Stimulated activated naive CD8-positive, alpha-beta T cell treated with anti-CD3 and anti-CD28 coated beads, Interleukin-15, Interleukin-2, amounts not matched to agents 100 U/mL and 50 U/mL, for 24 hours (primary cell): ENCODE measurements around the gene SERINC5.

Experiments used
- ATAC-seq: fragments of 150-1000 bp; cut with Tn5 transposase; one replicate; pipeline ENCODE4 v1.10.0; 2021
- DNase-seq: peaks from one replicate; pipeline ENCODE4 v3.0.0; 2021

The SERINC5 gene

GRCh38 chr5:80097451-80097850 lies 158.4 kb downstream of the SERINC5 start:
- no peak for DNase-seq
- no peak for ATAC-seq

DNA sequence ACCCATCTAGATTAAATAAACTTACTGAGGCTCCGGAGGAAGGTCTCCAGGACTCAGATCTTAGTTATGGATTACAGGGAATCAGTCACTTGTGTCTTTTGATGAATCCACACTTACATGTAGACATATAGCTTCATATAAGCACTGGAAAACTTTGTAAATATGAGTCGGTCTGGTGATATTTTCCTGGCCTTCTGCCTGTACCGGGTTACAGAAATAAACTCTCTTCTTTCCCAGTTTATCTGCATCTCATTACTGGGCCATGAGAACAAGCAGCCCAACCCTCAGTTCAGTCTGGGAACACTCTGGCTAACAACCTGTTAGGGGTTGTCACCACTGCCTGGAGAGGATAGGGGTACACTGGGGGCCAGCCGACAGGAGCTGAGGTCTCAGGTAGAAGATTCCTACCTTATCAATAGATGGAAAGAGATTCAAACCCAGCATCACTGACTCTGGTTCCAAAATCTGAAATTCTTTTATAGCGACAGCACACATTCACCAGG lies 161.6 kb downstream of the SERINC5 start:
- no peak for DNase-seq
- no peak for ATAC-seq

DNA sequence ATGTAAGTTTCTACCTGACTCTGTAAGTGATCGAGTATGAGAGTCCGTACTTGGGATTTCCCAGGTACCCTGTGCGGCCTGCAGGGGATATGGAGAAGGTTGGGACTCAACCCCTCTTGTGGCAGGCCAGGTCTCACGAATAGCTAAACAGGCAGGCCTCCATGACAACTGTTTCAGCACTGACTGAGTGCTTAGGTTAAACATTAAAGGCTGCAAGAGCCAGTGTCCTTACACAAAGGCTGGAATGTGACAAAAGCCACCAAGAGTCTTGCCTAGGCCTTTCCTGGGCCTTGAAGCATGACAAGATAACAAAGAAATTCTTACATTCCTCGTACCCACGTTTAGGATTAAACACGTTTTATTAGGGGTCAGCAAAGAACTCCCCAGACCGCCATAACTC lies 162.1 kb downstream of the SERINC5 start:
- DNase-seq = no peak
- ATAC-seq = no peak

DNA sequence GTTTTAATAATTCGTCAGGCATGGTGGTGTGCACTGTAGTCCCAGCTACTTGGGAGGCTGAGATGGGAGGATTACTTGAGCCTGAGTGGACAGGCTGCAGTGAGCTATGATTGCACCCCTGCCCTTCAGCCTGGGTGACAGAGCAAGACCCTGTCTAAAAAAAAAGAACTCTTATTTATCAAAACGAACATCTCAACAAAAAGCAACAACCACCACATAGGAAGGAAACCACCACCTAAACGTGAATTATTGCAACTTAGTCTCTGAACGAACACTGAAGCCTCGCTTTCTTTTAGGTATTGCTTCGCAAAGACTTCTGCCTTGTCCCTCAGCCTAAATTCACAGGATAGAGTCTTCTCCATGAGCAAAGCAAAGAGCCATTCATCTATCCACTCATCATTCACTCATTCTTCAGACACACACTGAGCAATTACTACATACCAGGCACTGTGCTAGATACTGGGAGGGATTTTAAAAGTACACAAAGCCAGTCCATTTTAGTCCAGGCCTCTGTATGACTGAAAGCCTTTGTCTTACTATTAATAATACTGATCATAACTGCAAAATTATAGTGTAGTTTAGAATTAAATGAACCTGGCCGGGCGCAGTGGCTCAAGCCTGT lies 163.3 kb downstream of the SERINC5 start:
- ATAC-seq = no peak
- DNase-seq = no peak

GRCh38 chr5:80091792-80092192 lies 164.1 kb downstream of the SERINC5 start:
- ATAC-seq (peak; percentile 69), DNase-seq (peak; percentile 16)

DNA sequence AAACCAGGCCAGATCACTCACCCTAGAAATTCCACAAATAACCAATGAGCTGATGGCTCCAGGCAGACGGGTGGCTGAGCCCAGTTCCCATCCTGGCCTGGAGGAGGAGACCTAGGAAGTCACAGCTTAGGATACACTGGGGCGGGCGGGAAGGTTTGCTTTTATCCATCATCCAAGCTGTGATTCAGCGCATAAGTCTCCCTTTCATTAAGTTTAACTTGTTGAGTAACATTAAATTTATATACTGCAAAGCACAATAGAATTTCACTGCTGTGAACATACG lies 165.0 kb downstream of the SERINC5 start:
- DNase-seq (no peak), ATAC-seq (no peak)

DNA sequence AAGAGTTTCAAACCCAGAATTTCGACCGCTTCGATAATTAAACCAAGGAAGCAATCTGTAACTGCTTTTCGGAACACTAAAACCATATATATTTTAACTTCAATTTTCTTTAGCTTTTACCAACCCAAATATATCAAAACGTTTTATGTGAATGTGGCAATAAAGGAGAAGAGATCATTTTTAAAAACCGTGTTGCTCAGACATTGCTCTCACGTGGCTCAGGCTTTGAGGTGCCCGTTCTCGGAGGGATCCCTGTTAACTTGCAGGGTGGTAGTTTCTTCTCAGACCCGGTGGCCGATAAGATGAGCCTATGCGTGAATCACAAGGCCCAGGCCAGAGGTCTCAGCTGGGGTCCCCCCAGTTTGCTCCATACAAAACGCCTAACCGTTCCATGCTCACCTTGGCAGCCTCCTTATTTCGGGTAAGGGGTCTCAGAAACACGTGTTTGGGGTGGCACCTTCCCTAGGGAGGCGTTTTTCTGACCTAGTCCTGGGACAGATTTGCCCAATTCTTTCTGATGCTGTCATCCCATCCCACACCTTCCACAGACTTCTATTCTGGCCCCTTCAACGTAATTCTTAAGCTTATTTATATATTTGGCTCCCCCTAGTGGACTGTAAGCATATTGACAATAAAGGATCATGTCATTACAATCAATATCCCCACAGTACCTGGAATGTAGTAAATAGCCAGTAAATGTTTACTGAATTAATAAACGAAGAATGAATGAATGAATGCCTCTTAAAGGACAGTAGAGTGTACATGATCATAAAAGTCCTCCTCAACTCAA lies 172.6 kb downstream of the SERINC5 start:
- DNase-seq (peak; percentile 26), ATAC-seq (peak; percentile 75)

DNA sequence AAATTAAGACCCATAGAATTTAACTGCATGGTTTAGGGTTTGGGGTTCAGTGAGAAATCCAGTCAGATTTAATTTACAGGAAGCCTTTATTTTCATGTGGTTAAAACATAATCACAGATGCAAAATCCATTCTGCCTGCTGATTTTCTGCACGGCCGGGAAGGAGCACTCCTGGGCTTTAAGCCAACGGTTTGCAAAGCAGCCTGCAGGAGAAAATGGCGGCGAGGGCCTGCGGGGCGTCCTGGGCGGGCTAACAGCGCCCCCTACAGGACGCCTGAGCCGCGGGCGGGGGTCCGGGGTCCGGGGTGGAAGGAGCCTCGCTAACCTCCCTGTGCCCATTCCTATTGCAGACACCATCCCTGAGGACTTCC lies 173.1 kb downstream of the SERINC5 start:
- peak; percentile 42 for DNase-seq
- no peak for ATAC-seq

GRCh38 chr5:80082281-80082680 lies 173.6 kb downstream of the SERINC5 start:
- DNase-seq = no peak
- ATAC-seq = no peak

DNA sequence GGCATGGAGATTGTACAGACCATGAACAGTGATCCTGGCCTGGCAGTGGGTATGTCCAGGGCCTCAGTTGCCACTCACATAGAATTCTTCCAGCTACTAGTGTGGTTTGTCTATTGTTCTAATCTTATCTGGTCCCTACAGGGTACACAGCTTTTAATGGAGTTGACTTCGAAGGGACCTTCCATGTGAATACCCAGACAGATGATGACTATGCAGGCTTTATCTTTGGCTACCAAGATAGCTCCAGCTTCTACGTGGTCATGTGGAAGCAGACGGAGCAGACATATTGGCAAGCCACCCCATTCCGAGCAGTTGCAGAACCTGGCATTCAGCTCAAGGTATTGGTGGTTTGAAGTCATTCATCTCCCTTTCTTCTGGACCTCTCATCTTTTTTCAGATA lies 176.9 kb downstream of the SERINC5 start:
- no peak for DNase-seq
- no peak for ATAC-seq

- ATAC-seq (no peak), DNase-seq (no peak)
Observed at GRCh38 chr5:80077051-80077714, 178.7 kb downstream of the SERINC5 start.

- ATAC-seq (no peak), DNase-seq (no peak)
Observed at GRCh38 chr5:80076131-80077050, 179.5 kb downstream of the SERINC5 start.

- ATAC-seq (no peak), DNase-seq (no peak)
Observed at GRCh38 chr5:80072103-80073073, 183.5 kb downstream of the SERINC5 start.

DNA sequence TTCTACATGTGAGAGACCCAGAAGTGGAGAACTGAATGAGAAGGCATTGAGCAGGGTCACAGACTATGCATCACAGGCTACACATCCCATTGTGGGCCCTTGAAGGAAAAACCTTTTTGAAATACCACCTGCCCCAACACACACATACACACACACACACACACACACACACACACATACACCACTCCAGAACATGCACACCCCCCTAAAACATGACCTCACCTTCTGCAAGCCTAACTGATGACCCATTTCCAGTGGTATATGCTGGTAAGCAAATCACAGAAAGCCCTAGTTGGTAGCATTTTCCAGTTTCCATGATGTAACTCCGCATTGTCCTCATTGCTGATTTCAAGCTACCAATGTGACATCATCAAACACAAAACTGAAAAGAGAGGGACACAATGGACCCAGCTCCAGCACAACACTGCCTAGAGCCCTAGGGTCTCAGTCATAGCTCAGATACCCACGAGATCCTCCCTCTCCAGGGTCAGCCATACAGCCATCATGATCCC lies 184.3 kb downstream of the SERINC5 start:
- ATAC-seq (no peak), DNase-seq (no peak)

GRCh38 chr5:80070338-80071056 lies 185.4 kb downstream of the SERINC5 start:
- no peak for DNase-seq
- ATAC-seq = peak; percentile 40

- no peak for ATAC-seq
- no peak for DNase-seq
Observed at GRCh38 chr5:80069918-80070318, 185.9 kb downstream of the SERINC5 start.

- DNase-seq (no peak), ATAC-seq (no peak)
Observed at GRCh38 chr5:80069251-80069800, 186.5 kb downstream of the SERINC5 start.

GRCh38 chr5:80068775-80069174 lies 187.1 kb downstream of the SERINC5 start:
- no peak for DNase-seq
- ATAC-seq = no peak

- ATAC-seq = no peak
- DNase-seq = no peak
Observed at GRCh38 chr5:80068246-80068636, 187.6 kb downstream of the SERINC5 start.
